Peyer's patch (tissue), 4 donors: Measurements from ENCODE around the gene TMEM204. TPM values are rescaled to one million over a fixed set of nuclear protein-coding genes. Genes with fewer than 3 reads are reported as not detected.

Source experiments
- DNase-seq, 3 donors: peaks; one replicate each; pipeline ENCODE4 v3.0.0-alpha.2; 2017 to 2019
- H3K27ac ChIP-seq, 4 donors: fragments of 200-600 bp; sonication (generic); one replicate each; pipeline ENCODE4 v1.5.1; 2016 to 2019
- H3K27me3 ChIP-seq, 2 donors: fragments of 200-600 bp; sonication (generic); one replicate each; pipeline ENCODE4 v1.5.1; 2019
- H3K36me3 ChIP-seq, 3 donors: fragments of 200-600 bp; sonication (generic); one replicate each; pipeline ENCODE4 v1.5.1; 2016 to 2019
- H3K4me1 ChIP-seq, 4 donors: fragments of 200-600 bp; sonication (generic); one replicate each; pipeline ENCODE4 v1.5.1; 2016 to 2019
- H3K4me3 ChIP-seq, 4 donors: fragments of 200-600 bp; sonication (generic); 1 replicate in 3 of 4; 2 replicates in 1 of 4; pipeline ENCODE4 v1.5.1; 2016 to 2019; ENCODE audit warnings: mild to moderate bottlenecking in 1 of 4
- H3K9me3 ChIP-seq, 4 donors: fragments of 200-600 bp; sonication (generic); one replicate each; pipeline ENCODE4 v1.5.1; 2016 to 2019; ENCODE audit warnings: mild to moderate bottlenecking in 1 of 4
- CTCF ChIP-seq, 6 experiments: fragments of 450-650 bp in 4 of 6; fragments of 200-600 bp in 2 of 6; sonication (generic) in 1 of 6; IDR thresholded peaks; one replicate each; pipeline ENCODE4 v1.5.1; 2017 to 2019; ENCODE audit warnings: antibody characterized with exemption in 6 of 6, mild to moderate bottlenecking in 3 of 6, moderate library complexity in 1 of 6
- POLR2A ChIP-seq, 2 donors: fragments of 450-650 bp; IDR thresholded peaks; one replicate each; pipeline ENCODE4 v1.5.1; 2017; ENCODE audit warnings: antibody characterized with exemption in 2 of 2, mild to moderate bottlenecking in 2 of 2, moderate library complexity in 2 of 2
- total RNA-seq, 4 donors: library from RNA; depleted of rRNA; stranded (reverse); fragments of >200 nt; gene quantifications; one replicate each; pipeline ENCODE4 v1.1.0, GENCODE V29; 2016

The TMEM204 gene
- total RNA-seq, 4 donors from 2014 or later = 7.4 to 42.1 (median 11.6) TPM

DNA sequence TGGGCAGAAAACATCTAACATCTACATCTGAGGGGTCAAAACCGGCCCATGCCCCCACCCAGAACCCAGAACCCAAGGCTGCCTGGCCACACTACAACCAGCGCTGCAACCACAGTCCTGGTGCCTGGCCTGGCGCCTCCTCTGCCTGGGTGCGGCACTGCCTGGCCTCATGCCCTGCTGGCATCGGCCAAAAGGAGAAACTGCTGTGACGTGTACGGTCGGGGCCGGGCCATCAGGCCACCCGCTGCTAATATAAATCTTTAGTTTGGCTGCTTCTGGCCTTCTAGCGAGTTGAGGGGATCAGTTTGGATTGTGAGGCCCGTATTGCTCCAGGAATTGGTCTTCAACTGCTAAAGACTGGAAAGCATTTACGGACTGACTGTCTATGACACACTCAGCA, 22.8 kb downstream of the TMEM204 start:
- H3K36me3 ChIP-seq = peaks cover 0 to 36% (median 0%) of the 10 kb centered on the region in 3 donors
- H3K4me3 ChIP-seq = no peak overlapping the region
- no peaks in the 10 kb centered on the region for H3K9me3 ChIP-seq
- DNase-seq = no peak
- H3K4me1 ChIP-seq = peaks cover 0 to 6% (median 0%) of the 10 kb centered on the region in 4 donors
- no peaks in the 10 kb centered on the region for H3K27me3 ChIP-seq
- no peak overlapping the region for H3K27ac ChIP-seq
- TF ChIP-seq POLR2A (IDR thresholded peaks at IDR 0.05) (no peak), CTCF (IDR thresholded peaks at IDR 0.05) (no peak)

DNA sequence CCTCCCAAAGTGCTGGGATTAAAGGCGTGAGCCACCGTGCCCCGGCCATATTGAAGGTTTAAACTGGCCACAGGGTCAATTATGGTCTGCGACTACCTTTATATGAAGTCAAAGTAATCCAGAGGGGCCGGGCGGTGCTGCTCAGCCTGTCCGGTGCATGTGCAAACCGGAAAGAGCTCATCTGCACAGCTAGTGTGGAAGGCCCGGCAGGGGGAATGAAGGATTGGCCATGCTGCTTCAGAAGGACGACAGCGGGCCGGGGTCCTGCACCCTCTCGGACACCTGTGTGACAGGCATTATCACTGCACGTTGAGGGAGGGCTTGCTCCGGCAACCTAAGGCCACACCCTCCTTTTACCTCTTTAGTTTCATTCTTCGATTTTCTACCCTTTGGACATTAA, 23.6 kb downstream of the TMEM204 start:
- DNase-seq = no peak
- no peak for TF ChIP-seq CTCF (IDR thresholded peaks at IDR 0.05)
- no peak for TF ChIP-seq POLR2A (IDR thresholded peaks at IDR 0.05)
- Histone ChIP-seq H3K4me3 (no peak overlapping the region), H3K27ac (no peak overlapping the region), H3K27me3 (no peaks in the 10 kb centered on the region), H3K36me3 (peaks cover 0 to 36% (median 0%) of the 10 kb centered on the region in 3 donors), H3K4me1 (peaks cover 0 to 6% (median 0%) of the 10 kb centered on the region in 4 donors), H3K9me3 (no peaks in the 10 kb centered on the region)

- Histone ChIP-seq H3K27me3 (no peaks in the 10 kb centered on the region), H3K9me3 (no peaks in the 10 kb centered on the region), H3K36me3 (peaks cover 0 to 36% (median 0%) of the 10 kb centered on the region in 3 donors), H3K27ac (no peak overlapping the region), H3K4me1 (peaks cover 0 to 6% (median 0%) of the 10 kb centered on the region in 4 donors), H3K4me3 (no peak overlapping the region)
- no peak for DNase-seq
- TF ChIP-seq POLR2A (IDR thresholded peaks at IDR 0.05) (no peak), CTCF (IDR thresholded peaks at IDR 0.05) (no peak)
These were observed 24.1 kb downstream of the TMEM204 start for GRCh38 chr16:1557576-1557975.

- peak overlapping the region in 3 of 4 donors; percentile 29 to 68 (median 32) for H3K27ac ChIP-seq
- H3K4me3 ChIP-seq = no peak overlapping the region
These were observed 26.0 kb downstream of the TMEM204 start for GRCh38 chr16:1559446-1559975.

DNA sequence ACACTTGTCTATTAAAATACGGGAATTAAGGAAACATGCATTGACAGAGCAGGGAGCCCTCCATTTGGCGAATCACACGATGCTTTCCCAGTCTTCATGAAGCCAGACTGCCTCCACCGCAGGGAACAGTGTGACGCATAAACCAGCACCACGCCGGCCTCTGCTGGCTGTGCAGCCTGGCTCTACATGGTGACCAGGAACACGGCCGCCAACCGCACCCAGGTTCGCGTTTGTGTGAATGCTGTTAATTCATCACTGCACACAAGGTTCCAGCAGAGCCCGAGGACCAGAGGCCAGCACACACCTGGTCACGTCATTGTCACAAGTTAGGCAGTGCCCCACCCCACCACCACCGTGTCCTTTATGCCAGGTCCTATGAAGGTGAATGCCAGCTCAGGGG, 26.7 kb downstream of the TMEM204 start:
- Histone ChIP-seq H3K27ac (peak overlapping the region in 3 of 4 donors; percentile 22 to 55 (median 29)), H3K27me3 (no peaks in the 10 kb centered on the region), H3K4me1 (peaks cover 0 to 6% (median 0%) of the 10 kb centered on the region in 4 donors), H3K4me3 (no peak overlapping the region), H3K36me3 (peaks cover 0 to 31% (median 0%) of the 10 kb centered on the region in 3 donors), H3K9me3 (no peaks in the 10 kb centered on the region)
- DNase-seq = no peak
- TF ChIP-seq CTCF (IDR thresholded peaks at IDR 0.05) = no peak
- TF ChIP-seq POLR2A (IDR thresholded peaks at IDR 0.05) = no peak

More at GRCh38 chr16:1559446-1559975, 26.0 kb downstream of the TMEM204 start:
- Histone ChIP-seq H3K36me3 (peaks cover 0 to 36% (median 0%) of the 10 kb centered on the region in 3 donors), H3K9me3 (no peaks in the 10 kb centered on the region), H3K27me3 (no peaks in the 10 kb centered on the region), H3K4me1 (peaks cover 0 to 6% (median 0%) of the 10 kb centered on the region in 4 donors)
- DNase-seq = peak in 2 of 3 donors; percentile 54 to 78
- TF ChIP-seq POLR2A (IDR thresholded peaks at IDR 0.05) (no peak), CTCF (IDR thresholded peaks at IDR 0.05) (no peak)
